ENCODE results near the gene LAMA4.
A peak's percentile ranks its signal among the peaks of the same experiment; 100 is the strongest.
"Not testable (repeated sequence)": the region's sequence is repeated elsewhere in the genome, so short reads cannot be mapped to it uniquely, and the experiment has no call there.

The LAMA4 gene

DNA sequence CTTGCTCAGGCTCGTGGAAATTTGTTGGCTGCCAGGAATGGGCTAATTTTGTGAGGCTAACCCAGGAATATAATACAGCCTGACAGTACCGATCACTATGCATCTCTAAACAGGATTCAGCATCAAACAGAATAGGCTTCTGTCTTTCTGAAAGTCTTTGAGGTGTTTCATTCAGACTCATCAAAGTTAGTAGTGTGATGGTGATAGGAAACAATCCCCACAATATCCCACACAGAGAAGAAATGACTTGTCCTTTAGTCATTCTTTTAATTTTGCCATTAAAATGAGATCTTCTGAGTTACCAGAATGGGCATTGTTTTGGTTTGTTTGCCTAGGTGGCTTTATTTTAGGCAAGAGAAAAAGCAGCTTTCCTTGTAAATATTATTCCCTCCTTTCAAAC lies 112.7 kb downstream of the LAMA4 start:
- DNase-seq, result no peak

GRCh38 chr6:112139052-112139451 lies 115.3 kb downstream of the LAMA4 start:
- no peak for DNase-seq

GRCh38 chr6:112130878-112131277 lies 123.5 kb downstream of the LAMA4 start:
- DNase-seq, result no peak

DNA sequence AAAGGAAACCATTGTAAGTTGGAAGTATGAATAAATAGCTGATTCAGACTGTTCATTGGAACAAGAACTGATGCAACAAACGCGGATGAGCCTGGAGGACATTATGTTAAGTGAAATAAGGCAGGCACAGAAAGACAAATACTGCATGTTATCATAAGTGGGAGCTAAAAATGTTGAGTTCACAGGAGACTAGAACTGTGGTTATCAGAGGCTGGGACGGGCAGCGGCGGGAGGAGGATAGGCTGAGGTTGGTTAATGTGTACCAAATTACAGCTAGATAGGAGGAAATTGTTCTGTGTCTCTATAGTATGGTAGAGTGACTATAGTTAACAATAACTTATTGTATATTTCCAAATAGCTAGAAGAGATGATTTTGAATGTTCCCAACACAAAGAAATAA lies 126.2 kb downstream of the LAMA4 start:
- DNase-seq, result no peak

GRCh38 chr6:112123982-112124381 lies 130.4 kb downstream of the LAMA4 start:
- no peak for DNase-seq

- no peak for DNase-seq
Observed at GRCh38 chr6:112122756-112123155, 131.6 kb downstream of the LAMA4 start.

DNA sequence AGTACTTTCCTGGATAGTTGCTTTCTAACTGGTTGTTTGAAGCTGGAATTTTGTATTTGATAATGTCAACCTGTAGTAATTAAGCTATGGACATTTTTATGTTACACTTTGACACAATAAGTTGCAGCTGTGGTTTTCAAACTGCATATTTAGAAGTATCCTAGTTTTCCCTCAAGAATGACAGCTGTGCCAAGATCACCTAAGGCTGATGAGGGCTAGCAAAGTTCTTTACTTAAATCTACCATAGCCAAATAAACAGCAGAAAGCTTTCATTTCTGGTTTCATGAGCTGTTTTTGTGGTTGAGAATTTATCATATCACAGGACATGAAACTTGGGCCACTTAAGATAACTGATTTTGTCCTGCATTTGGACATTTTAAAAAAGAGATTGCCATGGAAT lies 136.3 kb downstream of the LAMA4 start:
- no peak for DNase-seq

GRCh38 chr6:112117554-112117953 lies 136.8 kb downstream of the LAMA4 start:
- DNase-seq, result no peak

DNA sequence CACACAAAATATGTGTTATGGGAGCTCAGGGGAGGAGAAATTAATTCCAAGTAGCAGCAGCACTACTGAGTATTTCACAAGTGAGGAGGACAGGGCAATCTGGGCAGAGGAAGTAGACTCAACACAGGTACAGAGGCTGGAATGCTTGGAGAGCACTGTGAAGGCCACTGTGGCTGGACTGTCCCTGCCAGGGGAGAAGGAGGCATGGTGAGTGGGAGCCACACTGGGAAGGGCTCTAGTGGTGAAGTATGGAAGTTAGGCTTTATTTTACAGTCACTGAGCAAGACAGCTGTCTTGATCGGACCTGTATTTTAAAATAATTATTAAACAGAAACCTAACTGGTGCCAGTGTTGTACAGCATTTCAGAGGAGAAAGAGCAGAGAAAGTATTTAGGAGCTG lies 138.1 kb downstream of the LAMA4 start:
- DNase-seq, result no peak

DNA sequence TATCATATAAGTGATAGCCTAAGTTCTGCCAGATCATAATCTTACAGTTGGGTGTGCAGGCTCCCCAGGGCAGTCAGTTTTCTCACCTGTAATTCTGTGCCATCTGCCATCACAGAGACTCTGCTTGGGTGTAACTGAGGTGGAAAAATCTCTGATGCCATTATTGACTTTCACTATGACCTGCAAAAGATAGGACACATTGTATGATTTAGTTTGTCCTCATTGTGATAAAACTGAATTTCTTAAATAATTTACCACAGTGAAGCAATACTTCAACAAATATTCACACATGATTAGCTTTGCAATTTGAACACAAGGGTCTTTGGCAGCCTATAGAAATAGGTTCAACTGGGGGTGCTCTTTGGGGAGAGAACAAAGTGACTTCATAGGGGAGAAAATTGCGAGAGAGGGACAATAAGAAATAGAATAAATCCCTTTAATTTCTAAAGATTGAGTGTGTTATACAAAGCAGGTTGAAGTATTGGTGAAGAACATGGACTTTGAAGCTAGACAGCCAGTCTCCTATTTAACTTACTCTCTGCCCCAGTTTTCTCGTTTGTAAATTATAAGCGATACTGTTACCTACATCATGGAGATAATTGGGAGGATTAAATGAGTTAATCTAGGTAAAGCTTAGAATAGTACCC lies 139.7 kb downstream of the LAMA4 start:
- no peak for DNase-seq

DNA sequence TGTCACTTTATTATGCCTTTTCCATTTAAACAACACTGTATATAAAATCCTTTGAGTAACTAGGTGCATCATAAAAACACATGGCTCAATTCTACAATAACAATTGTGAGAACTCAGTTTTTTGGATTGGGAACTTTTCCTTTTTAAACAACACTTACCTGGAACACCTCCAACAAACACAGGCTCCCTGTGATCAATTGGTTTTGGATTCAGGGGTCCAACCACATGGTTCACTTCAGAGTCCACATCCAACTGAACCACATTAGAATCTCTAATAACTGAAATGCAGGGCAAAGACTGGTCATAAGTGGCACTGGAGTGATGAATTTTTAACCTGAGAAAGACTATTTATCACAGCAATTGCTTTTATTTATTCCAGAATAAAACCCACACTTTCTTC lies 140.4 kb downstream of the LAMA4 start:
- no peak for DNase-seq

DNA sequence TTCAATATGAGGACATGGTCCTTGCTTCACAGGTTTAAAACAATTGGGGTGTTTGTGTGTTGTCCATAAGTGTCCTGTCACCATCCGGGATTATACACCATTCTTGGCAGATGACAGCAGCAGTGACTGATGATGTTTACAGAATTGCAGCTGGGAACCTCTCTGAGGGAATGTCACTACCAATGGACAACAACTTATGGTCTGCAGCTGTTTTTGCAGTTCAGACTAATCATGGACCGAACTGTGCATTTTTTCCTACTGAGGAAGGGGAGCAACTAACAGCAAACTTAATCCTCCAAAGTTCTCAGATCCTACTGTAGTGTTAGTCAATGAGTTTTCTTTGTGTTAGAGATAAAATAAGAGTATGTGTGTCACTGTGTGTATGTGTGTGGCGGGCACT lies 140.9 kb downstream of the LAMA4 start:
- DNase-seq, result no peak

- DNase-seq, result no peak
Observed at GRCh38 chr6:112109262-112109661, 145.1 kb downstream of the LAMA4 start.

DNA sequence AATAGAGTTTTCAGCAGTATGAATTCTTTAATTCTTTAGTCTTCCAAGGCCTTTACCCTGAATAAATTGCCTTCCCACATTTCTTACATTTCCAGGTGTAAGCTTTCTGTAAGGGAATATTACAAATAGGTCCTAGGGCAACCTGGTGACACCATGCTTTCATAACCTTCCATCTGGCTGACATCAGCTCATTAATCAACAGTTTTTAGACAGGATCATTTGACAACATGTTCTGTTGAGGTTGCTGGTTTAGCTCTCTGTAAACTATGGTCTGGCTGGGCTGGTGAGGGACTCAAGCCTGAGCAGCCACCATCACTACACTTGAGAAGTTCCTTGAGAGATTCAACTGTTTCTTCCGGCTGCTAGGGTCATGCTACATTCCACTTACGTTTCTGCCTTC lies 147.8 kb downstream of the LAMA4 start:
- no peak for DNase-seq

DNA sequence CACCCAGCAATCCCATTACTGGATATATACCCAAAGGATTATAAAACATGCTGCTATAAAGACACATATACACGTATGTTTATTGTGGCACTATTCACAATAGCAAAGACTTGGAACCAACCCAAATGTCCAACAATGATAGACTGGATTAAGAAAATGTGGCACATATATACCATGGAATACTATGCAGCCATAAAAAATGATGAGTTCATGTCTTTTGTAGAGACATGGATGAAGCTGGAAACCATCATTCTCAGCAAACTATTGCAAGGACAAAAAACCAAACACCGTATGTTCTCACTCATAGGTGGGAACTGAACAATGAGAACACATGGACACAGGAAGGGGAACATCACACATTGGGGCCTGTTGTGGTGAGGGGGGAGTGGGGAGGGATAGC lies 148.3 kb downstream of the LAMA4 start:
- not testable (repeated sequence) for DNase-seq

GRCh38 chr6:112100561-112100960 lies 153.8 kb downstream of the LAMA4 start:
- no peak for DNase-seq

DNA sequence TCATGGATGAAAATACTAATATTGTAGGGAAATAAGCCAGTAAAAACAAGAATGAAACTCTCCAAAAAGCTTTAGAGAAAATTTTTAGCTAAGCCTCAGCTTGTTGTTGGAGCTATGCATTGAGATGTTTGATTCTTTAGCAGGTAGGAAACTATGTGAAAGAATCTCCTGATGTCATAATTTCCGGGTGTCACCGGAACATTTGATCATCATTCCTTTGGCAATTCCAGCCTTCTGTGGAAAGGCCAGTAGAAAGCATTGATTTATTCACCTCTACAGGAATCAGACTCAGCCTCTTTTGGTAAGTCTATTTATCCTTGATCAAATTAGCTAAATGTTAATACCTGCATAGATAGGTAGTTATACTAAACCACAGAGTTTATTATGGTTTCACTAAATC lies 157.5 kb downstream of the LAMA4 start:
- no peak for DNase-seq

GRCh38 chr6:112087916-112088315 lies 166.5 kb downstream of the LAMA4 start:
- no peak for DNase-seq

DNA sequence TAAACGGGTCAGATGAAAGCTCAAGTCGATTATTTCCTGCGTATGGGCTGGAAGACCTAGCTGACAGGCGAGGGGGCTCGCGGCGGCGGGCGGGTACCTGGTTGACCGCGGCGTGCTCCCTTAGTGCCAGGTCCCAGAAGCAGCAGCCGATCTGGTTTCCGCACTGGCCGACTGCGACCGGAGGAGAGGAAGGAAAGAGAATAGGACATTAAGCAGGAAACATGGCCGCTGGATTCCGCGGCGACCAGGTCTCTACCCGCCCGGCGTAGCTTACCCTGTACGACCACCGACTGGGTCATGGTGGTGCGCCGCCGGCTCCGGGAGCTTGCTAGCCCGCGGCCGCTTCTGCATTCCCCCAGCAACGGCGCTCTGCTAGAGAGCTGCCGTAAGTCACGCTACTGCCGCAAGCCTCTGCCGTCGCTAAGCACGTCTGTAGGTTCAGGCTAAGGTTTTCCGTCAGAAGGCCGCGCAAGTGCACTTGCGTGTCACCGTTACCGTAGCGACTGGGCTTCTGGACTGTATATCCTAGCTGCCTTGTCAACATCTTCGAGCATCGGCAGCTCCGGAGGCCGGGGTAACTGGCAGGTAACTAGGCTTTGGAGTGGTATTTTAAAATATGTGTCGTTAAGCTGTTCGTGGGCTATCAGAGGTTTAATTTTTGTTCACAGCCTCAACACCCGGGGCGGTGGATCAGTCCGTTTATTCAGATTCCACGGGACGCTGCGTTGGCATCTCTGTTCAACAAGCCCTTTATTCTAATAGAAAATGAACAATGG lies 167.0 kb downstream of the LAMA4 start, which contains the start of the genes FAM229B and TUBE1:
FAM229B (plus strand) TSS at position 456 of the 776 bp plus-strand sequence. CDS start 11,693 bp downstream, outside the sequence.
TUBE1 (minus strand) TSS at position 347 of the 776 bp plus-strand sequence; CDS start at position 299, 48 bp downstream.
- DNase-seq, result peak; percentile 87

DNA sequence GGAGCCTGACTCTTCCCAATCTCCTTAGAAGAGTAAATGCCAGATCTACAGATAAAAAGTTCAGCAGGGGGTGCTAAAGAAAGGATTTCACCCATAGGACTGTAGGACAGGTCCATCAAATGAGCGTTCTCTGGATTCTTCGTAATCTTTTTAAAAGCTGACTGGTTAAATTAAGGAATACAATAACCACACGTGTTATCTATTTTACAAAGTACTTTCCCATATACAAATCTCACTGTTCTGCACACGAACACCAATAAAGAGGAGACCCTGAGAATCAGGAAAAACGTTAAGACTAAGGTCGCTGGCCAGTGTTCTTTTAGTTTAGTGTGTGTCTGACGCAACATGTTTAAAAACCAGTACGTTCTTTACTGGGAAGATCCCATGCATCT lies 167.6 kb downstream of the LAMA4 start:
- DNase-seq, result no peak

- DNase-seq, result no peak
Observed at GRCh38 chr6:112085286-112086065, 168.9 kb downstream of the LAMA4 start.

GRCh38 chr6:112081569-112081968 lies 172.8 kb downstream of the LAMA4 start:
- DNase-seq, result no peak

- DNase-seq, result no peak
Observed at GRCh38 chr6:112066606-112067005, 187.8 kb downstream of the LAMA4 start.

All from activated CD8-positive, alpha-beta memory T cell treated with anti-CD3 and anti-CD28 coated beads, Interleukin-2, amount 50 U/mL, for 4 hours (primary cell).